OCI-LY1 (cell line): ENCODE data around the gene GTSF1L.

Source experiments
- CTCF ChIP-seq: fragments of 200-600 bp; sonication (generic), shearing (Covaris generic); IDR thresholded peaks from 2 replicates; pipeline ENCODE4 v1.5.1; 2017; ENCODE audit warnings: mild to moderate bottlenecking, antibody characterized with exemption, low read length, moderate library complexity, mixed read lengths
- EZH2 ChIP-seq: fragments of 200-600 bp; sonication (generic), shearing (Covaris generic); IDR thresholded peaks from 2 replicates; pipeline ENCODE4 v1.8.0; 2017; ENCODE audit warnings: borderline replicate concordance, mixed run types, mild to moderate bottlenecking, antibody characterized with exemption, low read length, moderate library complexity, mixed read lengths

GRCh38 chr20:43752051-43752360 lies 25.2 kb upstream of the GTSF1L start:
- TF ChIP-seq EZH2 (no peak), CTCF (no peak)
